Amniotic stem cell (primary cell): Measurements from ENCODE around the gene AGAP1.

Experiments used
- DNase-seq: peaks from one replicate; lab custom pipeline; 2025; lab: John Stamatoyannopoulos, UW

Gene AGAP1

GRCh38 chr2:235848055-235848454 lies 354.2 kb downstream of the AGAP1 start:
- DNase-seq = no peak

GRCh38 chr2:235848946-235849345 lies 355.1 kb downstream of the AGAP1 start:
- DNase-seq = no peak

- DNase-seq = no peak
These were observed 355.6 kb downstream of the AGAP1 start for GRCh38 chr2:235849489-235849888.

- no peak for DNase-seq
These were observed 356.4 kb downstream of the AGAP1 start for GRCh38 chr2:235850289-235850688.

- DNase-seq = no peak
These were observed 357.1 kb downstream of the AGAP1 start for GRCh38 chr2:235850771-235851551.

- DNase-seq = no peak
These were observed 358.1 kb downstream of the AGAP1 start for GRCh38 chr2:235851828-235852525.

- no peak for DNase-seq
These were observed 358.7 kb downstream of the AGAP1 start for GRCh38 chr2:235852526-235852920.

- DNase-seq = no peak
These were observed 360.4 kb downstream of the AGAP1 start for GRCh38 chr2:235854276-235854675.

- no peak for DNase-seq
These were observed 361.2 kb downstream of the AGAP1 start for GRCh38 chr2:235855011-235855410.

GRCh38 chr2:235856151-235856854 lies 362.5 kb downstream of the AGAP1 start:
- no peak for DNase-seq

- DNase-seq = no peak
These were observed 363.8 kb downstream of the AGAP1 start for GRCh38 chr2:235857598-235857997.

- DNase-seq = no peak
These were observed 365.0 kb downstream of the AGAP1 start for GRCh38 chr2:235858881-235859280.

- DNase-seq = no peak
These were observed 365.8 kb downstream of the AGAP1 start for GRCh38 chr2:235859651-235860050.

GRCh38 chr2:235860111-235860510 lies 366.3 kb downstream of the AGAP1 start:
- peak; percentile 25 for DNase-seq

GRCh38 chr2:235860871-235861270 lies 367.0 kb downstream of the AGAP1 start:
- no peak for DNase-seq

- no peak for DNase-seq
These were observed 367.5 kb downstream of the AGAP1 start for GRCh38 chr2:235861383-235861782.

- DNase-seq = no peak
These were observed 369.6 kb downstream of the AGAP1 start for GRCh38 chr2:235863414-235863813.

GRCh38 chr2:235864302-235864701 lies 370.5 kb downstream of the AGAP1 start:
- DNase-seq = no peak

- no peak for DNase-seq
These were observed 371.1 kb downstream of the AGAP1 start for GRCh38 chr2:235864733-235865515.

GRCh38 chr2:235866373-235866772 lies 372.5 kb downstream of the AGAP1 start:
- DNase-seq = no peak

- DNase-seq = no peak
These were observed 374.4 kb downstream of the AGAP1 start for GRCh38 chr2:235868224-235868623.

- no peak for DNase-seq
These were observed 374.8 kb downstream of the AGAP1 start for GRCh38 chr2:235868645-235869044.
